LNCAP (cell line): ENCODE measurements around the gene HOXD13.

Experiments used
- TF ChIP-seq, protein P1 (sequence below): fragments of 450-650 bp; IDR thresholded peaks from 2 replicates; pipeline ENCODE4 v1.5.1; 2017; ENCODE audit warnings: mild to moderate bottlenecking

Gene HOXD13

DNA sequence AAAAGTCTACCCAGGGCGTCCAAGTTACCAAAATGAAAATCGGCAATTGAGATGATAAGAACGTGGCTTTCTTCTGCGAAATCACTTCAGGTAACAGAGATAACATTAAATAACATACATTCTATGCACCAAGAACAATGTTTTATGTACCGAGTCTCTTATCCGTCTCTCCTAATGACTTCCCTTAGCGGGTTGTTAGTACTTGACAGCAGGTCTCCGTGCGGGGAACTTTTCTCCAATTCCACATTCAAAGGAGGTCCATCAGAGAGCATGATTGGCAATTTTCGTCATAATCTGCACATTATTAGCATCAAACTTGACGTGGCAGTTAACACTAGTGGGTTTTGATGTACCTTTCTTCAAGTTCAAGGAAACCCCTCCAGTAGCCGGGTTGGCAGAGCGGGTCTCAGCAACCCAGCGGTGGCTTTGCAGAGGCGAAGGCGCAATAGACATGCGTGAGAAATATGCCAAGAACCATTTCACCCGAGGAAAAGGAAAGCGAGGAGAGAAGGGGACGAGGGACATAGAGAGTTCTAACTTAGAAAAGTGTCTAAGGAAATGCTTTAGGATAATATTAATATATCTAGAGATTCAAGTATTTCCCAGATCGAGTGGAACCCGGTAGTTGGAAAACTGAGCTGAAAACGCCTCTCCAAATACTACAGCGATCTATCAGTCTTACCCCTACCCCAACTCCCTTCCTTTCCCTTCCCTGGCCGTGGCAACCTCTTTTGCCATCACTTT lies 13.8 kb upstream of the HOXD13 start:
- TF ChIP-seq, protein P1, sequence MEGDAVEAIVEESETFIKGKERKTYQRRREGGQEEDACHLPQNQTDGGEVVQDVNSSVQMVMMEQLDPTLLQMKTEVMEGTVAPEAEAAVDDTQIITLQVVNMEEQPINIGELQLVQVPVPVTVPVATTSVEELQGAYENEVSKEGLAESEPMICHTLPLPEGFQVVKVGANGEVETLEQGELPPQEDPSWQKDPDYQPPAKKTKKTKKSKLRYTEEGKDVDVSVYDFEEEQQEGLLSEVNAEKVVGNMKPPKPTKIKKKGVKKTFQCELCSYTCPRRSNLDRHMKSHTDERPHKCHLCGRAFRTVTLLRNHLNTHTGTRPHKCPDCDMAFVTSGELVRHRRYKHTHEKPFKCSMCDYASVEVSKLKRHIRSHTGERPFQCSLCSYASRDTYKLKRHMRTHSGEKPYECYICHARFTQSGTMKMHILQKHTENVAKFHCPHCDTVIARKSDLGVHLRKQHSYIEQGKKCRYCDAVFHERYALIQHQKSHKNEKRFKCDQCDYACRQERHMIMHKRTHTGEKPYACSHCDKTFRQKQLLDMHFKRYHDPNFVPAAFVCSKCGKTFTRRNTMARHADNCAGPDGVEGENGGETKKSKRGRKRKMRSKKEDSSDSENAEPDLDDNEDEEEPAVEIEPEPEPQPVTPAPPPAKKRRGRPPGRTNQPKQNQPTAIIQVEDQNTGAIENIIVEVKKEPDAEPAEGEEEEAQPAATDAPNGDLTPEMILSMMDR, result no peak

DNA sequence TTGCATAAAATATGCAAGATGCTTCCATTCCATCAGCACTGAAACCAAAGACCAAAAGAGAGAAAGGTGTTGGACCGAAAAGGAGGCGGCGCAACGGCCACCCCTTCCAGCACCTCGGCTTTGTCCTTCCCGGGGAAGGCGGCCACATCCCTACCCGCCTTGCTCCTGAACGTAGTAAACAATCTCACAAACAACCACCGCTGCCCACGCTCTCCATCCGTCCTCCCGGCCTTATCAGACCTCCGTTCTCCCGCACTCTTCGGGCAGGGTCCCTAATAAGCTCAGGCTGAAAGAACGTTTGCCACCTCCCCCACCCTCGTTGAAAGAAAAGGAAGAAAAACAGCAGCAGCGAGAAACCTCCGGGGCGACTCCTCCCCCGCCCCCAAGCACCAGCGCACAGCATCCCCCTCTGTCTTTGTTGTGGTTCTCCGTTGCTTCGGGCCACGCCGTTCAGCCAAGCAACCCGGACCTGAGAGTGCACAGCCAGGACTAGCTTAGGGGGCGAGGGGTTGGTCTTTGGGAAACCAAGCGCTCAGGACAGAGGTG lies 13.2 kb upstream of the HOXD13 start:
- TF ChIP-seq, protein P1, result no peak

DNA sequence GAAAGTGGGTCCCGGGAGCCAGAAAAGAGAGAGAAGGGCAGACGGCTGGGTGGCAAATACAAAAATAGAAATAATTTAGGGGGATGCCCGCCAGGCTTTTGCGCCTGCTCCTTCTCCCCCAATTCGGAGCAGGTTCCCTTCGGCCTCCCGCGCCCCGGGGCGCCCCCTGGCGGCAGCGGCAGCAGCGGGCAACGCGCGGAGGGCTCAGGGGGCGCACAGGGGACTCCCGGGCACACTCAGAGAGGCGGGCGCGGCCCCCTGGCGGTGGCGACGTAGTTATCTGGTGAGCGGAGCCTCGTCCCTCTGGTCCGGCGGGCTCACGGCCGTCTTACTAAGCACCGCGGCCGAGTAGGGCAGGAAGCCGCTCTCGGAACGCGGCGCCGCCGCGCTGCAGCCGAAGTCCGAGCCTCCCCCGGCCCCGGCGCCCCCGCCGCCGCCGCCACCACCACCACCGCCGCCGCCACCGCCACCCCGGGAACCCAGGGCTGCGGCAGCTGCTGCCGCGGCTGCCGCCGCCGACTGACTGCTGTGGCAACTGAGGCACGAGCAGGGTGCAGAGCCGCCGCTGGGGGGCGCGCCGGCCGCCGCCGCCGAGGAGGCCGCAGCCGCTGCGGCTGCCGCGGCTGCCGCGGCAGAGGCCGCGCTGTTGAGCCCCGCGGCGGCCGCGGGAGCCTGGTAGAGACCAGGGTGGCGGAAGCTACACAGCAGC lies 12.5 kb upstream of the HOXD13 start:
- TF ChIP-seq, protein P1, result peak; percentile 76

DNA sequence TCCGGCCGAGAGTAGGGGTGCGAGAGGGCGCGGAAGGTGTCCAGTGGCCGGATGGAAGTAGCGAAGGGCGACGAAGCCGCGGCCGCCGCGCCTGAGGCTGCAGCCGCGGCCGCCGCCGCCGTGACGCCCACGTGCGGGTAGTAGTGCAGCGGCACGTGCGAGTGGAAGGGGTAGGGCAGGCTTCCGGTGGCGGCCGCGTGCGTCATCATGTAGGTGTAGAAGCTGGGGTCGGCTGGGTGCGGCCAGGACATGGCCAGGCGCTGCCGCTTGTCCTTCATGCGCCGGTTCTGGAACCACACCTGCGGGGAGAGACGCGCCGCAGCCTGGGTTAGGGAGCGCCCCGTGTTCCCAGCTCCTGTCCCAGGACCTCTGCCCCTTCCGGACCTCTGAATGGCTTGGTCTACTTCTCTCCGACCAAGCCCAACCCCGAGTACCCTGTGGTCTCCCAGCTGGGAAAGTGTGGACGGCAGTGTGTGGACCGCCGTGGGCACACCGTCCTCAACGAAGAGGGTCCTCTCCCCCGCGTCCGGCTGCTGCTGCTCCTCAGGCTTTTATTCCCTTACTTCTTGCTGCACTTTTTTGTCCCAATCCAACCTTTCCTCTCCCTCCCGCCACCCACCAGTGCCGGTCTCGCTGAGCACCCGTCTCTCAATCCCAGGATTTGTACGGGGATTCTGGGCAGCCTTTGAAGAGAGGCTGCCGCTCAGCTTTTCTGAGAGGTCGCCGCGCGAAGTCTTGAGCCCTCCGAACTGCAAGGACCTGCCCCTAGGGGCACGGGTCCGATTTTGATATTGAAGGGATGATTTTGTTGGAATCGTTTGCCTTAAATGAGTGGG lies 11.8 kb upstream of the HOXD13 start:
- TF ChIP-seq, protein P1, result no peak

DNA sequence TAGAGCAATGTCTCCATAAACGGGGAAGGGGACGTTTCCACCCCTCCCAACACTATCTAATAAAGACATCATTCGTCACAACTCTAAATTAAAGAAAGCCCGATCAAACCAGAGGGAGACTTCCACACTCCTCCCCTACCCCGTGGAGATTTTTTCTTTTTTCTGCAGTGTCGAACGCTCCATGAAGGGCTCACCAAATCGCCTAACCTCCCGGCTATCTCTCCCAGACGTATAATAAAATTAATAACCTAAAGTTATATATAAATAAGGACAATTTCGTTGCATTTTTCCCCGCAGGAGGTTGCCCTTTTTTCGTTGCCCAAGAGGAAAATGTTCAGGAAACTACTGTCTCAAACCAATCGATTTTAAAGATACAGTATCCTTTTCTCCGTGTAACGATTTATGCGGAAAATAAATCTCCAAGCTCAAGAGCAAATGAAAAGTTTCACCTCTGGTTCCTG lies 11.1 kb upstream of the HOXD13 start:
- TF ChIP-seq, protein P1, result no peak

DNA sequence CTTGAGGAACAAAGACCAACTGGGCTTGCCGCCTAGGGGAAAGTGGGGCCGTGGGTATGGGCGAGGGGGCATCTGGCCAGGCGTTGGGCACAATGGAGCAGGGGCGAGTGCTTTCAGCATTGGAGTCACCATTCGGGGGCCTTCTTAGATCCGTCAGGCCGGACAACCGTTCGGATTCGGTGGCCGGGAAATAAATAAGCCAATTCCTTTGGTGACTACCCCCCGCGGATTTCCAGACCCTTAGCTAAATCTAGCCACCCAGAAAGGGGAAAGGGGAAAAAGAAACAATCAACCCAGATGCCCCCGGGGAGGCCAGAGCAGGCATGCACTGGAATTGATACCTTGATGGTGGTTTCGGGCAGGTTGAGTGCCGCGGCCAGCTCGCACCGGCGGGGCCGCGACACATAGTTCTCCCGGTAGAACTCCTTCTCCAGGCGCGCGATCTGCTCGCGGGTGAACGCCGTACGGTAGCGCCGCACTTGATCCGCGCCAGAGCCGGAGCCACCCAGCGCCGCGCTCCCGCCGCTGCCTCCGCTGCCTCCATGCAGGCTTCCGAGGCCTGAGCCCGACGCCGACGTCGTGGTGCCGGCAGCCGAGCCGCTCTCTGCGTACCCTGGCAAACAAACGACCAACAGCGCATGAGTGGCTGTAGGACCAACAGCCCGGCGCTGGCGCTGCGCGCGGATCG lies 10.5 kb upstream of the HOXD13 start:
- TF ChIP-seq, protein P1, result no peak

DNA sequence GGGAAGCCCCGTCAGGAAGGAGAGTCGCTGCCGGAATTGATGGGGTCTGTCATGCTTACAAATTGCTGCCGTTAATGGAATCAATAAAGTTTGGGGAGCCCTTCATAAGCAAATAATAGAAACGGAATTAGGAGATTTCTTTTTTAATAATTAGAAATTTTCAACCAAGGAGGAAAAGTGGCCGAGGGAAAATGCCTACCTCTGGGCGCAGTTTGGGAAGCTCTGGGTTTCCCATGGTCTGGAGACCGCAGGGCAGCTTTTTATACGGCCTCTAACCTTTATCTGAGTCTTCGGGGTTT lies 10.0 kb upstream of the HOXD13 start:
- TF ChIP-seq, protein P1, result no peak
